Osteocyte (in vitro differentiated cells): ENCODE data around the gene TTI1. TPM values are rescaled to one million over a fixed set of nuclear protein-coding genes. Genes with fewer than 3 reads are reported as not detected.

Source experiments
- DNase-seq: peaks from one replicate; pipeline ENCODE4 v3.0.0; 2021; ENCODE audit warnings: mixed read lengths; ENCODE audit not compliant: unreplicated experiment; ENCODE audit errors: extremely low spot score
- H3K27ac Mint-ChIP-seq: one replicate; pipeline ENCODE4 v1.8.0; 2021; ENCODE audit warnings: mild to moderate bottlenecking, mixed read lengths; ENCODE audit not compliant: unreplicated experiment
- H3K27me3 Mint-ChIP-seq: one replicate; pipeline ENCODE4 v1.8.0; 2021; ENCODE audit warnings: mixed read lengths; ENCODE audit not compliant: unreplicated experiment
- H3K36me3 Mint-ChIP-seq: one replicate; pipeline ENCODE4 v1.8.0; 2021; ENCODE audit warnings: mixed read lengths; ENCODE audit not compliant: unreplicated experiment
- H3K4me1 Mint-ChIP-seq: one replicate; pipeline ENCODE4 v1.8.0; 2021; ENCODE audit warnings: mixed read lengths; ENCODE audit not compliant: unreplicated experiment
- H3K4me3 Mint-ChIP-seq: one replicate; pipeline ENCODE4 v1.8.0; 2021; ENCODE audit warnings: mild to moderate bottlenecking, moderate library complexity, mixed read lengths; ENCODE audit not compliant: unreplicated experiment
- H3K9me3 Mint-ChIP-seq: one replicate; pipeline ENCODE4 v1.8.0; 2021; ENCODE audit warnings: mixed read lengths; ENCODE audit not compliant: unreplicated experiment
- total RNA-seq: library from RNA; stranded (reverse); gene quantifications from 2 replicates; pipeline ENCODE4 v1.2.1, GENCODE V29; 2021
- TF ChIP-seq, protein P1 (sequence below): fragments of 200-600 bp; sonication (generic); IDR thresholded peaks from 2 replicates; pipeline ENCODE4 v1.5.0; 2021; ENCODE audit warnings: antibody characterized with exemption, mild to moderate bottlenecking, moderate library complexity

TTI1 gene
- total RNA-seq, 1 donor from 2014 or later = 16.2 TPM

DNA sequence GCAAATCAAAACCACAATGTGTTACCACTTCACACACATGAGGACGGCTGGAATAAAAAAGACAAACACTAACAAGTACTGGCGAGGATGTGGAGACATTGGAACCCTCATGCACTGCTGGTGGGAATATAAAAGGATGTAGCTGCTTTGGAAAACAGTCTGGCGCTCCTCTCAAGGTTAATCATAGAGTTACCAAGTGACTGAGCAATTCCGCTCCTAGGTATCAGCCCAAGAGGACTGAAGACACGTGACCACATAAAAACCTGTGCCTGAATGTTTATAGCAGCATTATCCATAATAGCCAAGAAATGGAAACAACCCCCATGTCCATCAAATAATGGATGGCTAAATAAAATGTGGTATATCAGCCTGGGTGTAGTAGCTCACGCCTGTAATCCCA is 85.3 kb downstream of the TTI1 start:
- peaks cover 22% of the 10 kb centered on the region for H3K27me3 Mint-ChIP-seq
- no peak for DNase-seq
- H3K9me3 Mint-ChIP-seq = peaks cover 13% of the 10 kb centered on the region
- H3K36me3 Mint-ChIP-seq = peaks cover 3% of the 10 kb centered on the region
- H3K27ac Mint-ChIP-seq = no peak overlapping the region
- no peak overlapping the region for H3K4me3 Mint-ChIP-seq
- peaks cover 3% of the 10 kb centered on the region for H3K4me1 Mint-ChIP-seq
- TF ChIP-seq, protein P1, sequence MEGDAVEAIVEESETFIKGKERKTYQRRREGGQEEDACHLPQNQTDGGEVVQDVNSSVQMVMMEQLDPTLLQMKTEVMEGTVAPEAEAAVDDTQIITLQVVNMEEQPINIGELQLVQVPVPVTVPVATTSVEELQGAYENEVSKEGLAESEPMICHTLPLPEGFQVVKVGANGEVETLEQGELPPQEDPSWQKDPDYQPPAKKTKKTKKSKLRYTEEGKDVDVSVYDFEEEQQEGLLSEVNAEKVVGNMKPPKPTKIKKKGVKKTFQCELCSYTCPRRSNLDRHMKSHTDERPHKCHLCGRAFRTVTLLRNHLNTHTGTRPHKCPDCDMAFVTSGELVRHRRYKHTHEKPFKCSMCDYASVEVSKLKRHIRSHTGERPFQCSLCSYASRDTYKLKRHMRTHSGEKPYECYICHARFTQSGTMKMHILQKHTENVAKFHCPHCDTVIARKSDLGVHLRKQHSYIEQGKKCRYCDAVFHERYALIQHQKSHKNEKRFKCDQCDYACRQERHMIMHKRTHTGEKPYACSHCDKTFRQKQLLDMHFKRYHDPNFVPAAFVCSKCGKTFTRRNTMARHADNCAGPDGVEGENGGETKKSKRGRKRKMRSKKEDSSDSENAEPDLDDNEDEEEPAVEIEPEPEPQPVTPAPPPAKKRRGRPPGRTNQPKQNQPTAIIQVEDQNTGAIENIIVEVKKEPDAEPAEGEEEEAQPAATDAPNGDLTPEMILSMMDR = no peak

DNA sequence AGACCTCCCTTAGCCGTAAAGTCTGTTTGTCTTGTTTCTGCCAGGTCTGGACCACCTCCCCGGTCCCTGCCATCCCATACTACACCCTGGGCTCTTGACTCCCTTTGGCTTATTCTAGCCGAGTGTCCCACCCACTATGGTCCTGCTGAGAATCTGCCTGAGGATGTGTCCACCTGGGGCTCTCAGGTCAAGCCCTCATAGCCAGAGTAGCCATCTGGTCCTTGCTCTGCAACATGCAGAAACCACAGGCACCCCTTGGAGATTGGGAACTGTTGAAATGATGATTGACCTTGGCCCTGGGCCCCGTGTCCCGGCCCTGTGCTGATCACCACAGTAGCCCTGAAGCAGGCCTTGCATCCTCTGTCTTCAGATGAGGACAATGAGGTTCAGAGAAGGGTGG is 86.3 kb downstream of the TTI1 start:
- H3K36me3 Mint-ChIP-seq = peaks cover 3% of the 10 kb centered on the region
- peaks cover 22% of the 10 kb centered on the region for H3K27me3 Mint-ChIP-seq
- TF ChIP-seq, protein P1 = no peak
- DNase-seq = peak; percentile 73
- H3K27ac Mint-ChIP-seq = no peak overlapping the region
- H3K4me1 Mint-ChIP-seq = peaks cover 3% of the 10 kb centered on the region
- H3K4me3 Mint-ChIP-seq = no peak overlapping the region
- peaks cover 13% of the 10 kb centered on the region for H3K9me3 Mint-ChIP-seq

DNA sequence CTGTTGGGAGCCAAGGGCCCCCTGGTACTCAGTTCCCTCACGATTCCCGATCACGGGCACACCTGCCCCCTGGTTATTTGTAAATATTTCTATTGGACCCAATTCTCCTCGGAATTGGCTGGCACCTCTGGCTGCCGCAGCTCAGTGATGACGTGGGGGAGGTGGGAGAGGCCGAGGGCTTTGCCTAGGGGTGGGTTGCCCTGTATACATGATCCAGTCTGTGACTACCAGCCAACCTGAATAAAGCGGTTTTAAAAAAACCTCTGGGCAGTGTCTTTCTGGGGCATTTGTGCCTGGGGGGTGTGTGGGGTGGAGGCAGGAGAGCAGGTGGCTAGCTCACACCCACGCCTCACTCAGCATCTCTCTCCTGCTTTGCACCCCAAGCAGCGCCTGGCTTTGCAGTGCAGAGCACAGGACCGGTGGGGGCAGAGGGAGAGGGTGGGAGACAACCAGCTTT is 88.1 kb downstream of the TTI1 start:
- no peak overlapping the region for H3K4me3 Mint-ChIP-seq
- peaks cover 3% of the 10 kb centered on the region for H3K4me1 Mint-ChIP-seq
- TF ChIP-seq, protein P1 = no peak
- H3K27ac Mint-ChIP-seq = no peak overlapping the region
- DNase-seq = no peak
- peaks cover 13% of the 10 kb centered on the region for H3K9me3 Mint-ChIP-seq
- no peaks in the 10 kb centered on the region for H3K36me3 Mint-ChIP-seq
- peaks cover 16% of the 10 kb centered on the region for H3K27me3 Mint-ChIP-seq

DNA sequence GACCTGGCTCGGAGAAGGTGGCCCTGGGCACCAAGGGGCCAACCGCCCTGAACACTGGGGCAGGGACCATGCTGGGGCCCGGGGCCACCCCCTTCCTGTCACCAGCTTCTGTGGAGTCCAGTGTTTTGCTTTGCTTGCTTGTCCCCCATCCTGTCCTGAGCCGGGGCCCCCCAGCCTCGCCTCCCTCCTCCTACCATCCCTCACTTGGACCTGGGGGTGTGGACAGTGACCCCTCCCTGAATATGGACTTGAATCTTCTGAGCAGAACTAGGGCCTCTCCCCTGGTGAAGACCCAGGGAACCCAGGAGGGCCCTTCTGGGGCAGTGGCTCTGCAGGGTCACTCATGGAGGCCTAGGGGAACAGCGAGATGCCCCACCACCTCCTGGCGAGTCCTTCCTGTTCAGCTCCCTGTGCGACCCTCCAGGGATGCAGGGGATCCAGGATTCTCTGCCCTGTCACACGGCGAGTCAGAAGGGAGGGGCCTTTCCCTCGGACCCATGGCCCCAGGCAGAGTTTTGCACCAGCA is 88.7 kb downstream of the TTI1 start:
- H3K27me3 Mint-ChIP-seq = peaks cover 11% of the 10 kb centered on the region
- H3K4me1 Mint-ChIP-seq = peaks cover 3% of the 10 kb centered on the region
- peaks cover 13% of the 10 kb centered on the region for H3K9me3 Mint-ChIP-seq
- TF ChIP-seq, protein P1 = no peak
- peak; percentile 80 for DNase-seq
- H3K36me3 Mint-ChIP-seq = peaks cover 1% of the 10 kb centered on the region
- no peak overlapping the region for H3K27ac Mint-ChIP-seq
- no peak overlapping the region for H3K4me3 Mint-ChIP-seq

DNA sequence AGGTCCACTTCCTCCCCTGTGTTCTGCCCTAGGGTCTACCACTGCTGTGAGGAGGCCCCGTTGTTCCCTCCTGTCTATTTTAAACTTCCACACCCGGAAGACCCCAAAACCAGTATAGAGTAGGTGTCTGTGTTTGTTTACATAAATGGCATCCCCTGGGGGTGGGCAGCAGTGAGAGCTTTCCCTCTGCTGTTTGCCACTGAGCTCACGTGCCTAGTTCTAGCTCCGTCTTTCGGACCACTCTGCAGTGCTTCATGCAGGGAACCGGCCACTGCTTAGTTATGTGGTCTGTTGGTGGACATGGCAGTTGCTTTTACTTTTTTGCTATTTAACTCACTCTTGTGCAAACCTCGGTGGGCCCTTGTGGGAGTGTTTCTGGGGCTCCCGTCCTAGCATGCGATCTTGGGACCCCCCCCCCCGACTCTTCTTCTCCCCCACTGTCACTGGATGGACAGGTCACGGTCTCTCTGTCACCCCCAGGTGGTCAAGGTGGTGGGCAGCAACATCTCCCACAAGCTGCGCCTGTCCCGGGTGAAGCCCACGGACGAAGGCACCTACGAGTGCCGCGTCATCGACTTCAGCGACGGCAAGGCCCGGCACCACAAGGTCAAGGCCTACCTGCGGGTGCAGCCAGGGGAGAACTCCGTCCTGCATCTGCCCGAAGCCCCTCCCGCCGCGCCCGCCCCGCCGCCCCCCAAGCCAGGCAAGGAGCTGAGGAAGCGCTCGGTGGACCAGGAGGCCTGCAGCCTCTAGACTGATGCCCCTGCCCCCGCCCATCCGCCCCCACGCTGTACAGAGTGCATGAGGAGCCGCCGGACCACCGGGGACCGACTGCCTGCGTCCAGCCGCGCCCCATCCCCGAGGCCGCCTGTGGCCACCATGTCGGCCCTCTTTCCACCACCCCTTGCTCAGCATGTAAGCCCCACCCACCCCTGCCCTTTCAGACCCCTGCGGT is 89.5 kb downstream of the TTI1 start:
- Mint-ChIP-seq H3K27me3 (peaks cover 8% of the 10 kb centered on the region), H3K36me3 (peaks cover 1% of the 10 kb centered on the region), H3K9me3 (peaks cover 10% of the 10 kb centered on the region), H3K27ac (no peak overlapping the region), H3K4me3 (no peak overlapping the region), H3K4me1 (peaks cover 1% of the 10 kb centered on the region)
- TF ChIP-seq, protein P1 = no peak
- DNase-seq = peak; percentile 74
